Trophoblast cell (in vitro differentiated cells and primary cell): Measurements from ENCODE around the gene HDAC7.

ENCODE experiments used
- DNase-seq, 2 donors: peaks; one replicate each; pipeline ENCODE4 v3.0.0-alpha.2; 2016
- H2AFZ ChIP-seq: 2 replicates; pipeline ENCODE4 v1.6.1; 2013; ENCODE audit warnings: low read length, moderate library complexity, mild to moderate bottlenecking; ENCODE audit not compliant: insufficient read depth, poor library complexity
- H2AK5ac ChIP-seq: 2 replicates; pipeline ENCODE4 v1.6.1; 2013; ENCODE audit warnings: mild to moderate bottlenecking, low read length
- H2BK120ac ChIP-seq: 2 replicates; pipeline ENCODE4 v1.6.1; 2013; ENCODE audit warnings: low read length, mild to moderate bottlenecking, moderate library complexity; ENCODE audit not compliant: insufficient read depth, poor library complexity
- H2BK12ac ChIP-seq: 2 replicates; pipeline ENCODE4 v1.6.1; 2013; ENCODE audit warnings: mild to moderate bottlenecking, low read length, moderate library complexity
- H2BK5ac ChIP-seq: 2 replicates; pipeline ENCODE4 v1.6.1; 2013; ENCODE audit warnings: low read length, low read depth, moderate library complexity, mild to moderate bottlenecking; ENCODE audit not compliant: poor library complexity
- H3K14ac ChIP-seq: 2 replicates; pipeline ENCODE4 v1.6.1; 2013; ENCODE audit warnings: mild to moderate bottlenecking, low read length
- H3K18ac ChIP-seq: 2 replicates; pipeline ENCODE4 v1.6.1; 2013; ENCODE audit warnings: mild to moderate bottlenecking, low read length
- H3K23ac ChIP-seq: 2 replicates; pipeline ENCODE4 v1.6.1; 2013; ENCODE audit warnings: low read length
- H3K27ac ChIP-seq: 2 replicates; pipeline ENCODE4 v1.5.1; 2013; ENCODE audit warnings: low read depth, mild to moderate bottlenecking, inconsistent platforms, low read length, moderate library complexity
- H3K27me3 ChIP-seq: 2 replicates; pipeline ENCODE4 v1.6.1; 2013; ENCODE audit warnings: inconsistent platforms, mild to moderate bottlenecking, low read length, moderate library complexity; ENCODE audit not compliant: insufficient read depth
- H3K36me3 ChIP-seq, 2 experiments: 1 replicate in 1 of 2; 2 replicates in 1 of 2; pipeline ENCODE4 v1.6.1; 2013; ENCODE audit warnings: low read length in 2 of 2, mild to moderate bottlenecking in 2 of 2, moderate library complexity in 1 of 2; ENCODE audit not compliant: insufficient read depth in 2 of 2, control insufficient read depth in 1 of 2
- H3K4ac ChIP-seq: 2 replicates; pipeline ENCODE4 v1.6.1; 2013; ENCODE audit warnings: low read depth, mild to moderate bottlenecking, low read length, moderate library complexity
- H3K4me1 ChIP-seq, 2 experiments: 1 replicate in 1 of 2; 2 replicates in 1 of 2; pipeline ENCODE4 v1.6.1; 2013; ENCODE audit warnings: low read length in 2 of 2, mild to moderate bottlenecking in 2 of 2, moderate library complexity in 1 of 2; ENCODE audit not compliant: insufficient read depth in 2 of 2, control insufficient read depth in 1 of 2
- H3K4me2 ChIP-seq: 2 replicates; pipeline ENCODE4 v1.6.1; 2013; ENCODE audit warnings: inconsistent platforms, mild to moderate bottlenecking, low read length, moderate library complexity
- H3K4me3 ChIP-seq: 2 replicates; pipeline ENCODE4 v1.5.1; 2013; ENCODE audit warnings: mild to moderate bottlenecking, low read depth, low read length, inconsistent platforms
- H3K79me1 ChIP-seq: one replicate; pipeline ENCODE4 v1.6.1; 2013; ENCODE audit warnings: low read length
- H3K79me2 ChIP-seq: 2 replicates; pipeline ENCODE4 v1.6.1; 2013; ENCODE audit warnings: low read length, mild to moderate bottlenecking; ENCODE audit not compliant: control insufficient read depth, insufficient read depth, poor library complexity
- H3K9ac ChIP-seq: 2 replicates; pipeline ENCODE4 v1.6.1; 2013; ENCODE audit warnings: mild to moderate bottlenecking, low read length
- H3K9me3 ChIP-seq: 2 replicates; pipeline ENCODE4 v1.6.1; 2013; ENCODE audit warnings: low read depth, mild to moderate bottlenecking, control low read depth, inconsistent platforms, low read length; ENCODE audit not compliant: insufficient read depth
- H4K12ac ChIP-seq: 2 replicates; pipeline ENCODE4 v1.6.1; 2013; ENCODE audit warnings: low read depth, mild to moderate bottlenecking, low read length, moderate library complexity
- H4K8ac ChIP-seq: 2 replicates; pipeline ENCODE4 v1.6.1; 2013; ENCODE audit warnings: low read depth, mild to moderate bottlenecking, low read length, moderate library complexity
- H4K91ac ChIP-seq: one replicate; pipeline ENCODE4 v1.6.1; 2013; ENCODE audit warnings: low read depth, mild to moderate bottlenecking, low read length, moderate library complexity
- WGBS: extraction: QIAGEN DNeasy Blood & Tissue Kit; methylation state at CpG from one replicate; pipeline ENCODE4 v1.1.7; 2013; ENCODE audit warnings: missing lambda C conversion rate; ENCODE audit not compliant: insufficient read length, insufficient coverage; ENCODE audit errors: extremely low coverage; 5-methylcytosine and 5-hydroxymethylcytosine counted together

HDAC7 gene

GRCh38 chr12:47848853-47849252, 29.1 kb upstream of the HDAC7 start:
- no CpG with 5 or more reads among the region's 5 CpGs for WGBS
- Histone ChIP-seq H3K4me2 (no peak overlapping the region), H3K4me3 (no peak overlapping the region), H2AFZ (no peak overlapping the region), H3K27me3 (no peaks in the 10 kb centered on the region), H3K23ac (no peak overlapping the region), H3K9me3 (peaks cover 2% of the 10 kb centered on the region), H3K4ac (no peak overlapping the region), H3K79me2 (no peaks in the 10 kb centered on the region), H4K91ac (no peak overlapping the region), H3K9ac (no peak overlapping the region), H3K4me1 (peaks cover 0 to 3% of the 10 kb centered on the region in 2 experiments), H2BK120ac (no peak overlapping the region), H3K14ac (no peak overlapping the region), H4K12ac (no peak overlapping the region), H2BK12ac (no peak overlapping the region), H4K8ac (no peak overlapping the region), H3K79me1 (no peaks in the 10 kb centered on the region), H2AK5ac (no peak overlapping the region), H3K18ac (no peak overlapping the region), H3K27ac (no peak overlapping the region), H2BK5ac (no peak overlapping the region), H3K36me3 (no peaks in the 10 kb centered on the region)
- DNase-seq = no peak

- Histone ChIP-seq H3K23ac (no peak overlapping the region), H3K4me2 (no peak overlapping the region), H2BK5ac (no peak overlapping the region), H3K27ac (no peak overlapping the region), H4K12ac (no peak overlapping the region), H3K9ac (no peak overlapping the region), H3K79me1 (no peaks in the 10 kb centered on the region), H4K8ac (no peak overlapping the region), H3K9me3 (peaks cover 2% of the 10 kb centered on the region), H4K91ac (no peak overlapping the region), H3K79me2 (no peaks in the 10 kb centered on the region), H3K4ac (no peak overlapping the region), H2BK120ac (no peak overlapping the region), H3K18ac (no peak overlapping the region), H2BK12ac (no peak overlapping the region), H3K14ac (no peak overlapping the region), H3K36me3 (no peaks in the 10 kb centered on the region), H3K4me1 (peaks cover 5% of the 10 kb centered on the region in 2 experiments), H3K4me3 (no peak overlapping the region), H2AFZ (no peak overlapping the region), H3K27me3 (no peaks in the 10 kb centered on the region), H2AK5ac (no peak overlapping the region)
- WGBS = no CpG with 5 or more reads among the region's 14 CpGs
- no peak for DNase-seq
Observed at GRCh38 chr12:47846294-47846996, 26.7 kb upstream of the HDAC7 start.

- Histone ChIP-seq H4K91ac (no peak overlapping the region), H3K9me3 (no peaks in the 10 kb centered on the region), H2AFZ (no peak overlapping the region), H4K8ac (no peak overlapping the region), H3K4me3 (no peak overlapping the region), H2AK5ac (no peak overlapping the region), H2BK5ac (no peak overlapping the region), H3K79me1 (no peaks in the 10 kb centered on the region), H2BK120ac (no peak overlapping the region), H3K27ac (no peak overlapping the region), H3K23ac (no peak overlapping the region), H4K12ac (no peak overlapping the region), H2BK12ac (no peak overlapping the region), H3K36me3 (no peaks in the 10 kb centered on the region), H3K79me2 (no peaks in the 10 kb centered on the region), H3K4me2 (no peak overlapping the region), H3K14ac (no peak overlapping the region), H3K4me1 (peaks cover 2 to 5% of the 10 kb centered on the region in 2 experiments), H3K4ac (no peak overlapping the region), H3K18ac (no peak overlapping the region), H3K27me3 (no peaks in the 10 kb centered on the region), H3K9ac (no peak overlapping the region)
- no peak for DNase-seq
- WGBS = no CpG with 5 or more reads among the region's 8 CpGs
Observed at GRCh38 chr12:47845081-47845480, 25.4 kb upstream of the HDAC7 start.

- H2BK12ac ChIP-seq = no peak overlapping the region
Observed at GRCh38 chr12:47844264-47845019, 24.7 kb upstream of the HDAC7 start.

More at GRCh38 chr12:47844264-47845019, 24.7 kb upstream of the HDAC7 start:
- Histone ChIP-seq H3K36me3 (no peaks in the 10 kb centered on the region), H2BK5ac (no peak overlapping the region), H3K4ac (no peak overlapping the region), H3K14ac (no peak overlapping the region), H3K4me2 (no peak overlapping the region), H4K12ac (no peak overlapping the region), H3K18ac (no peak overlapping the region), H2BK120ac (no peak overlapping the region), H2AK5ac (no peak overlapping the region), H3K27me3 (no peaks in the 10 kb centered on the region), H3K23ac (no peak overlapping the region), H3K9me3 (no peaks in the 10 kb centered on the region), H3K9ac (no peak overlapping the region), H3K4me3 (no peak overlapping the region), H4K8ac (no peak overlapping the region), H3K27ac (no peak overlapping the region), H4K91ac (no peak overlapping the region), H3K79me2 (no peaks in the 10 kb centered on the region), H3K79me1 (no peaks in the 10 kb centered on the region), H3K4me1 (peaks cover 2 to 5% of the 10 kb centered on the region in 2 experiments), H2AFZ (no peak overlapping the region)
- DNase-seq = no peak
- whole genome bisulfite sequencing = no CpG with 5 or more reads among the region's 28 CpGs
